Fibroblast of lung (primary cell): ENCODE measurements around the gene ATXN7L2. TPM values are rescaled to one million over a fixed set of nuclear protein-coding genes. Genes with fewer than 3 reads are reported as not detected.

Experiments used
- DNase-seq, 2 donors: peaks; one replicate each; pipeline versions ENCODE4 v3.0.0 to v3.0.0-alpha.2; 2010; ENCODE audit warnings: low read depth in 2 of 2
- H2AFZ ChIP-seq: 2 replicates; pipeline ENCODE4 v1.5.1; 2012; ENCODE audit warnings: low read length, control low read depth, inconsistent platforms
- H3K27ac ChIP-seq: 2 replicates; pipeline ENCODE4 v1.5.1; 2011; ENCODE audit warnings: low read length, control low read depth; ENCODE audit not compliant: insufficient read depth
- H3K27me3 ChIP-seq: 2 replicates; pipeline ENCODE4 v1.5.1; 2011; ENCODE audit warnings: mild to moderate bottlenecking, low read length; ENCODE audit not compliant: control insufficient read depth, insufficient read depth
- H3K36me3 ChIP-seq: 2 replicates; pipeline ENCODE4 v1.5.1; 2011; ENCODE audit warnings: low read length; ENCODE audit not compliant: control insufficient read depth, insufficient read depth
- H3K4me1 ChIP-seq: 2 replicates; pipeline ENCODE4 v1.5.1; 2011; ENCODE audit warnings: low read length; ENCODE audit not compliant: control insufficient read depth, insufficient read depth; ENCODE audit errors: extremely low read depth
- H3K4me2 ChIP-seq: 2 replicates; pipeline ENCODE4 v1.5.1; 2011; ENCODE audit warnings: low read length, control low read depth; ENCODE audit not compliant: insufficient read depth; ENCODE audit errors: extremely low read depth
- H3K4me3 ChIP-seq, 4 experiments: fragments of 200-600 bp in 1 of 4; sonication (generic) in 1 of 4; replicated peaks in 1 of 4; 2 replicates each; pipeline ENCODE4 v1.5.1; 2011 to 2016; ENCODE audit warnings: low read length in 4 of 4, low read depth in 3 of 4, mild to moderate bottlenecking in 3 of 4, control low read depth in 2 of 4, inconsistent platforms in 1 of 4, mixed read lengths in 1 of 4; ENCODE audit not compliant: insufficient read depth in 1 of 4; ENCODE audit errors: control extremely low read depth in 1 of 4
- H3K79me2 ChIP-seq: 2 replicates; pipeline ENCODE4 v1.5.1; 2012; ENCODE audit warnings: mild to moderate bottlenecking, low read length, inconsistent platforms; ENCODE audit not compliant: control insufficient read depth, insufficient read depth
- H3K9ac ChIP-seq: 2 replicates; pipeline ENCODE4 v1.5.1; 2011; ENCODE audit warnings: mild to moderate bottlenecking, low read length, control low read depth; ENCODE audit not compliant: insufficient read depth
- H3K9me3 ChIP-seq: 2 replicates; pipeline ENCODE4 v1.5.1; 2012; ENCODE audit warnings: low read depth, low read length; ENCODE audit not compliant: control insufficient read depth, insufficient read depth
- H4K20me1 ChIP-seq: 2 replicates; pipeline ENCODE4 v1.5.1; 2011; ENCODE audit warnings: low read length; ENCODE audit not compliant: control insufficient read depth, insufficient read depth; ENCODE audit errors: extremely low read depth
- CTCF ChIP-seq, 2 donors: IDR thresholded peaks in 1 of 2; conservative IDR thresholded peaks in 1 of 2; 1 replicate in 1 of 2; 2 replicates in 1 of 2; pipeline ENCODE4 v1.5.1; 2011 to 2012; ENCODE audit warnings: low read length in 2 of 2, control low read depth in 1 of 2, inconsistent platforms in 1 of 2, low read depth in 1 of 2, mild to moderate bottlenecking in 1 of 2
- EZH2 ChIP-seq: IDR thresholded peaks from 2 replicates; pipeline ENCODE4 v1.5.1; 2012; ENCODE audit warnings: low read length, control low read depth, mild to moderate bottlenecking; ENCODE audit errors: missing control alignments
- polyA plus RNA-seq, 2 donors: library from polyadenylated mRNA; depleted of rRNA in 1 of 2; stranded (reverse) in 1 of 2; unstranded in 1 of 2; fragments of >200 nt; gene quantifications; 2 replicates each; pipeline ENCODE4 v1.2.1, GENCODE V29; 2011 to 2012; ENCODE audit warnings: missing spikeins in 1 of 2
- total RNA-seq: library from RNA; depleted of rRNA; stranded (reverse); fragments of >200 nt; gene quantifications from 2 replicates; pipeline ENCODE4 v1.2.1, GENCODE V29; 2014

The ATXN7L2 gene
- total and polyA plus RNA-seq, 2 donors (not counting 1 experiment from before 2014, with no cell fraction given) = 0.86 to 2.0 TPM

- no peak for DNase-seq
- H2AFZ ChIP-seq = no peak overlapping the region
- no peaks in the 10 kb centered on the region for H3K36me3 ChIP-seq
- H3K9ac ChIP-seq = no peak overlapping the region
- H3K79me2 ChIP-seq = no peaks in the 10 kb centered on the region
- peaks cover 22% of the 10 kb centered on the region for H3K27me3 ChIP-seq
- no peaks in the 10 kb centered on the region for H3K9me3 ChIP-seq
- H3K4me1 ChIP-seq = no peaks in the 10 kb centered on the region
- H3K4me2 ChIP-seq = no peak overlapping the region
- TF ChIP-seq CTCF (conservative IDR thresholded peaks at IDR 0.05 in 1 of 2, IDR thresholded peaks at IDR 0.05 in 1 of 2; ENCODE audit: low read depth in 1 of 2, low read length in 2 of 2) (no peak), EZH2 (no peak)
- no peak overlapping the region for H3K4me3 ChIP-seq
- no peak overlapping the region for H3K27ac ChIP-seq
- H4K20me1 ChIP-seq = no peaks in the 10 kb centered on the region
Measured at GRCh38 chr1:109474697-109475096, 9.0 kb upstream of the ATXN7L2 start.

GRCh38 chr1:109475261-109475660 is 8.4 kb upstream of the ATXN7L2 start:
- Histone ChIP-seq H3K79me2 (no peaks in the 10 kb centered on the region), H3K27me3 (peaks cover 16% of the 10 kb centered on the region), H4K20me1 (no peaks in the 10 kb centered on the region), H2AFZ (no peak overlapping the region), H3K36me3 (no peaks in the 10 kb centered on the region), H3K4me2 (no peak overlapping the region), H3K27ac (no peak overlapping the region), H3K4me1 (no peaks in the 10 kb centered on the region), H3K4me3 (no peak overlapping the region), H3K9me3 (no peaks in the 10 kb centered on the region), H3K9ac (no peak overlapping the region)
- no peak for DNase-seq
- TF ChIP-seq CTCF (conservative IDR thresholded peaks at IDR 0.05 in 1 of 2, IDR thresholded peaks at IDR 0.05 in 1 of 2; ENCODE audit: low read depth in 1 of 2, low read length in 2 of 2) = no peak
- no peak for TF ChIP-seq EZH2

GRCh38 chr1:109476825-109477224 is 6.9 kb upstream of the ATXN7L2 start:
- no peak for DNase-seq
- Histone ChIP-seq H3K27me3 (peaks cover 12% of the 10 kb centered on the region), H3K4me2 (no peak overlapping the region), H4K20me1 (no peaks in the 10 kb centered on the region), H2AFZ (no peak overlapping the region), H3K27ac (no peak overlapping the region), H3K4me3 (no peak overlapping the region), H3K9me3 (no peaks in the 10 kb centered on the region), H3K79me2 (no peaks in the 10 kb centered on the region), H3K4me1 (no peaks in the 10 kb centered on the region), H3K36me3 (no peaks in the 10 kb centered on the region), H3K9ac (no peak overlapping the region)
- TF ChIP-seq CTCF (conservative IDR thresholded peaks at IDR 0.05 in 1 of 2, IDR thresholded peaks at IDR 0.05 in 1 of 2; ENCODE audit: low read depth in 1 of 2, low read length in 2 of 2) (no peak), EZH2 (no peak)
